HG02763 (cell line): Measurements from ENCODE around the gene ABLIM1.

Experiments used
- ATAC-seq: cut with Tn5 transposase; IDR thresholded peaks from one replicate; pipeline ENCODE4 v1.9.1; 2021; ENCODE audit warnings: mild to moderate bottlenecking, moderate library complexity; ENCODE audit not compliant: unreplicated experiment

The ABLIM1 gene

GRCh38 chr10:114430688-114431413 lies 227.2 kb downstream of the ABLIM1 start:
- no peak for ATAC-seq

GRCh38 chr10:114429581-114430335 lies 228.3 kb downstream of the ABLIM1 start:
- ATAC-seq = no peak

- no peak for ATAC-seq
Measured at GRCh38 chr10:114427124-114427852, 230.8 kb downstream of the ABLIM1 start.

- ATAC-seq = no peak
Measured at GRCh38 chr10:114426476-114426875, 231.6 kb downstream of the ABLIM1 start.

GRCh38 chr10:114420811-114421485 lies 237.1 kb downstream of the ABLIM1 start:
- no peak for ATAC-seq

GRCh38 chr10:114418109-114418508 lies 240.0 kb downstream of the ABLIM1 start:
- ATAC-seq = no peak

- no peak for ATAC-seq
Measured at GRCh38 chr10:114412907-114413797, 244.9 kb downstream of the ABLIM1 start.

- no peak for ATAC-seq
Measured at GRCh38 chr10:114408968-114409444, 249.1 kb downstream of the ABLIM1 start.

- no peak for ATAC-seq
Measured at GRCh38 chr10:114408112-114408967, 249.7 kb downstream of the ABLIM1 start.

- ATAC-seq = no peak
Measured at GRCh38 chr10:114406455-114406854, 251.6 kb downstream of the ABLIM1 start.

GRCh38 chr10:114405011-114405350 lies 253.1 kb downstream of the ABLIM1 start:
- no peak for ATAC-seq

- no peak for ATAC-seq
Measured at GRCh38 chr10:114404171-114405010, 253.7 kb downstream of the ABLIM1 start, which contains the start of gene AFAP1L2. Gene AFAP1L2 (minus strand): TSS chr10:114404502. CDS start chr10:114404455, 47 bp downstream.

- ATAC-seq = no peak
Measured at GRCh38 chr10:114403541-114404161, 254.4 kb downstream of the ABLIM1 start.

- no peak for ATAC-seq
Measured at GRCh38 chr10:114402871-114403540, 255.1 kb downstream of the ABLIM1 start.

GRCh38 chr10:114402233-114402632 lies 255.8 kb downstream of the ABLIM1 start:
- no peak for ATAC-seq

GRCh38 chr10:114401195-114401791 lies 256.8 kb downstream of the ABLIM1 start:
- ATAC-seq = no peak

- ATAC-seq = no peak
Measured at GRCh38 chr10:114400091-114400490, 258.0 kb downstream of the ABLIM1 start.
